HuH-7.5 (cell line): ENCODE results near the gene REN.

Source experiments
- DNase-seq: peaks from one replicate; pipeline ENCODE4 v3.0.0; 2011; ENCODE audit warnings: low spot score

The REN gene

DNA sequence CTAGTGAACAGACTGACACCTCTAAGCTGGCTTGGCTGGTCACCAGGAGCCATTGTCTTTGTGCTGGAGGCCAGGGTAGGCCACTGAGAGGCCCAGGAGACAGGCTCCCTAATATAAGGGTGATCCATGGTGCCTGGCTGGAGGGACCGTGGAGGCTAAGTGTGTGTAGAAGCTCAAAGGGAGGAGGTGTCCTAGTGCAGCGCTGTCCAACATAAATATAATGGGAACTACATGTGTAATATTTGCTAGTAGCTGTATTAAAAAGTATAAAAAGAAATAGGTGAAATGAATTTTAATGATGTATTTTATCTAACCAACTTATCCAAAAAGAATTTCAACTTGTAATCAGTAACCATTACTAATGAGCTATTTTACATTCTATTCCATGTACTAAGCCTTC lies 58.2 kb downstream of the REN start:
- DNase-seq, result no peak

DNA sequence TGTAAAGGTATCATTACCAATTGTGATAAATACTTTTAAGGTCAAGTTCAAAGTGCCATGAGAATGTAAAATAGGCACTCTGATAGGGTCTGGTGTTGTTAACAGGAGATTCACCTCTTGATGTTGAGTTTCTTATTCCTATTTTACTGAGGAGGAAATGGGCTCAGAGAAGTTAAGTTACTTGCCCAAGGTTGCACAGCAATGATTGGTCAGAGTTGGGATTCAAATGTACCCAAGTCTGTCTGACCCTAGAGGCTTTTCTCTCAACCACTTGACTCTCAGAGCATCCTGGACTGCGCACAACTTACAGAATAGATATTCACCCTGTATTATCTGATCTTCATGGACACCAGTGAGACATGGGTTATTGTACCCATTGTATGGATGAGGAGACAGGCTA lies 59.3 kb downstream of the REN start:
- no peak for DNase-seq

DNA sequence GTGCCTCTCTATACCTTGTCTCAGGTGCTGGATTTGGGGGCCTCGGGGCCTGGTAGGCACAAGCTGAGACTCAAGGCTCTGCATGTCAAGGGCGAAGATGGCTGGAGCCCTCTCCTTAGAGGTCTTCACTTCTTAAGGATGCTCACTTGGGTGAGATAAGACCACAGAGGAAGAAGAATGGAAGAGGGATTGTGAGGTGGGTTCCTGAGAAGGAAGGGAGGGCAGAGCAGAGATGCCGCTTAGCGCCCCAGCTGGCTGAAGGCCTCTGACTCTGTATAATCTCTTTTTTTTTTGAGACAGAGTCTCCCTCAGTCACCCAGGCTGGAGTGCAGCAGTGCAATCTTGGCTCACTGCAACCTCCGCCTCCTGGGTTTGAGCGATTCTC lies 61.0 kb downstream of the REN start:
- DNase-seq, result no peak
